Esophagus (tissue), 2 donors: ENCODE results near the gene DNAH12. TPM values are rescaled to one million over a fixed set of nuclear protein-coding genes. Genes with fewer than 3 reads are reported as not detected.

Source experiments
- H3K27ac ChIP-seq, 2 donors: one replicate each; pipeline ENCODE4 v1.5.1; 2013; ENCODE audit warnings: low read depth in 2 of 2, mild to moderate bottlenecking in 2 of 2, inconsistent platforms in 1 of 2, low read length in 1 of 2, moderate library complexity in 1 of 2
- H3K27me3 ChIP-seq, 2 donors: one replicate each; pipeline ENCODE4 v1.6.1; 2013; ENCODE audit warnings: low read length in 2 of 2, control low read depth in 1 of 2, mild to moderate bottlenecking in 1 of 2; ENCODE audit not compliant: insufficient read depth in 2 of 2, control insufficient read depth in 1 of 2
- H3K36me3 ChIP-seq, 2 donors: one replicate each; pipeline ENCODE4 v1.6.1; 2013; ENCODE audit warnings: low read length in 1 of 2; ENCODE audit not compliant: control insufficient read depth in 2 of 2, insufficient read depth in 2 of 2
- H3K4me1 ChIP-seq, 2 donors: one replicate each; pipeline ENCODE4 v1.6.1; 2013; ENCODE audit warnings: low read length in 1 of 2; ENCODE audit not compliant: control insufficient read depth in 2 of 2, insufficient read depth in 2 of 2
- H3K4me3 ChIP-seq, 2 donors: one replicate each; pipeline ENCODE4 v1.5.1; 2013; ENCODE audit warnings: low read length in 2 of 2, mild to moderate bottlenecking in 2 of 2, low read depth in 1 of 2, moderate library complexity in 1 of 2
- H3K9me3 ChIP-seq, 2 donors: one replicate each; pipeline ENCODE4 v1.6.1; 2013; ENCODE audit warnings: mild to moderate bottlenecking in 2 of 2, low read depth in 1 of 2, low read length in 1 of 2, moderate library complexity in 1 of 2; ENCODE audit not compliant: control insufficient read depth in 2 of 2, insufficient read depth in 1 of 2
- WGBS, 2 donors: extraction: QIAGEN DNeasy Blood & Tissue Kit; methylation state at CpG; one replicate each; pipeline ENCODE4 v1.1.7; 2013; 5-methylcytosine and 5-hydroxymethylcytosine counted together
- polyA plus RNA-seq, 2 donors: library from polyadenylated mRNA; stranded (reverse); fragments of 200-250 nt; gene quantifications; one replicate each; pipeline ENCODE4 v1.2.3, GENCODE V29; 2013
- donor health status: healthy with polysubstance abuse.
- donor health status: Bipolar disorder and iron deficiency.

Gene DNAH12
- under 1 TPM; 0.06 to 0.24 TPM for polyA plus RNA-seq

- no peaks in the 10 kb centered on the region for H3K9me3 ChIP-seq
- H3K36me3 ChIP-seq: no peaks in the 10 kb centered on the region
- H3K4me3 ChIP-seq: peak within 1 kb of the TSS; percentile 16 to 30
- H3K27me3 ChIP-seq: no peaks in the 10 kb centered on the region
- H3K27ac ChIP-seq: no peak within 1 kb of the TSS
- WGBS, 2 donors: 9 to 10% methylated on average over 20 of the region's 20 CpGs
- H3K4me1 ChIP-seq: no peaks in the 10 kb centered on the region
Measured at GRCh38 chr3:57544181-57545125, at the start of gene DNAH12. Gene DNAH12, minus strand, starts transcription at chr3:57544344. Its CDS starts 1,474 bp downstream, at chr3:57542870.

- WGBS, 2 donors: 61 to 67% methylated on average over 6 of the region's 6 CpGs
- no peaks in the 10 kb centered on the region for H3K9me3 ChIP-seq
- H3K4me3 ChIP-seq: no peak overlapping the region
- H3K36me3 ChIP-seq: no peaks in the 10 kb centered on the region
- no peaks in the 10 kb centered on the region for H3K27me3 ChIP-seq
- H3K4me1 ChIP-seq: no peaks in the 10 kb centered on the region
- no peak overlapping the region for H3K27ac ChIP-seq
Measured at GRCh38 chr3:57592306-57592705, 48.2 kb upstream of the DNAH12 start.

- Histone ChIP-seq H3K9me3 (no peaks in the 10 kb centered on the region), H3K4me3 (no peak overlapping the region), H3K27ac (no peak overlapping the region), H3K36me3 (no peaks in the 10 kb centered on the region), H3K4me1 (no peaks in the 10 kb centered on the region), H3K27me3 (no peaks in the 10 kb centered on the region)
- WGBS, 2 donors: 68 to 85% methylated on average over 2 of the region's 2 CpGs
Measured at GRCh38 chr3:57587905-57588304, 43.8 kb upstream of the DNAH12 start.

- no peak overlapping the region for H3K27ac ChIP-seq
- WGBS, 2 donors: 72 to 76% methylated on average over 6 of the region's 6 CpGs
Measured at GRCh38 chr3:57586778-57587177, 42.6 kb upstream of the DNAH12 start.

GRCh38 chr3:57583544-57583943, 39.4 kb upstream of the DNAH12 start:
- H3K36me3 ChIP-seq: peaks cover 0 to 3% of the 10 kb centered on the region in 2 donors
- H3K9me3 ChIP-seq: no peaks in the 10 kb centered on the region
- H3K27ac ChIP-seq: no peak overlapping the region
- H3K4me3 ChIP-seq: no peak overlapping the region
- no peaks in the 10 kb centered on the region for H3K4me1 ChIP-seq
- 75 to 91% methylated on average over 2 of the region's 2 CpGs for WGBS, 2 donors
- no peaks in the 10 kb centered on the region for H3K27me3 ChIP-seq

More at GRCh38 chr3:57586778-57587177, 42.6 kb upstream of the DNAH12 start:
- Histone ChIP-seq H3K4me3 (no peak overlapping the region), H3K9me3 (no peaks in the 10 kb centered on the region), H3K27me3 (no peaks in the 10 kb centered on the region), H3K4me1 (no peaks in the 10 kb centered on the region), H3K36me3 (no peaks in the 10 kb centered on the region)

- Histone ChIP-seq H3K4me1 (no peaks in the 10 kb centered on the region), H3K36me3 (peaks cover 0 to 9% of the 10 kb centered on the region in 2 donors), H3K4me3 (no peak overlapping the region), H3K27ac (no peak overlapping the region), H3K9me3 (no peaks in the 10 kb centered on the region), H3K27me3 (no peaks in the 10 kb centered on the region)
- 84 to 86% methylated on average over 6 to 7 of the region's 7 CpGs for WGBS, 2 donors
Measured at GRCh38 chr3:57582474-57583168, 38.5 kb upstream of the DNAH12 start.

GRCh38 chr3:57577801-57578200, 33.7 kb upstream of the DNAH12 start:
- no peaks in the 10 kb centered on the region for H3K4me1 ChIP-seq
- H3K27ac ChIP-seq: no peak overlapping the region
- no peak overlapping the region for H3K4me3 ChIP-seq
- 88 to 95% methylated on average over 9 of the region's 9 CpGs for WGBS, 2 donors
- H3K36me3 ChIP-seq: peaks cover 0 to 12% of the 10 kb centered on the region in 2 donors
- H3K27me3 ChIP-seq: no peaks in the 10 kb centered on the region
- no peaks in the 10 kb centered on the region for H3K9me3 ChIP-seq

- no peak overlapping the region for H3K4me3 ChIP-seq
- peaks cover 0 to 12% of the 10 kb centered on the region in 2 donors for H3K36me3 ChIP-seq
- no peak overlapping the region for H3K27ac ChIP-seq
- no peaks in the 10 kb centered on the region for H3K4me1 ChIP-seq
- H3K9me3 ChIP-seq: no peaks in the 10 kb centered on the region
- H3K27me3 ChIP-seq: no peaks in the 10 kb centered on the region
- WGBS, 2 donors: 69 to 80% methylated on average over 3 of the region's 3 CpGs
Measured at GRCh38 chr3:57575966-57576626, 32.0 kb upstream of the DNAH12 start.

- H3K27me3 ChIP-seq: no peaks in the 10 kb centered on the region
- H3K4me1 ChIP-seq: no peaks in the 10 kb centered on the region
- H3K9me3 ChIP-seq: no peaks in the 10 kb centered on the region
- H3K27ac ChIP-seq: no peak overlapping the region
- peaks cover 0 to 3% of the 10 kb centered on the region in 2 donors for H3K36me3 ChIP-seq
- WGBS, 2 donors: 71 to 75% methylated on average over 3 of the region's 3 CpGs
- H3K4me3 ChIP-seq: no peak overlapping the region
Measured at GRCh38 chr3:57572096-57572495, 28.0 kb upstream of the DNAH12 start.
